ENCODE results near the gene SHE.

SHE gene

DNA sequence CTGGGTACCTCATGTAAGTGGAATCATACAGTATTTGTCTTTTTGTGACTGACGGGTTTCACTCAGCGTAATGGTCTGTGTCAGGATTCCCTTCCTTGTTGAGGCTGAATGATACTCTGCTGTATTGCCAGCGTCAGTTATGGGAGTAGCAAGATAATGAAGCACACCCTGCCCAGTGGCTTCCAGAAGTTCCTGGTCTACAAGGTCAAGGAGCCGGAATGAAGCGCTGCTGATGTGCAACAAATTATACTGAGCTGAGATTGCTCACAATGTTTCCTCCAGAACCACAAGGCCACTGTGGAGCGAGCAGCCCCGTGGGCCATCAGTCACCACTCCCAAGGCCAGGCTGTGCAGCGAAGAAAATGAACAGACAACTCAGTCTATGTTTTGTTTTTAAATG is 24.2 kb downstream of the SHE start:
- no peaks in the 10 kb centered on the region for H3K9me3 Mint-ChIP-seq
- no peaks in the 10 kb centered on the region for H3K36me3 Mint-ChIP-seq (ENCODE audit: low read depth)
- no peak overlapping the region for H3K4me3 Mint-ChIP-seq
- no peak overlapping the region for H3K27ac Mint-ChIP-seq
- H3K27me3 Mint-ChIP-seq (ENCODE audit: low read depth), result peaks cover under 1% of the 10 kb centered on the region
- peaks cover 8% of the 10 kb centered on the region for H3K4me1 Mint-ChIP-seq (ENCODE audit: low read depth)

DNA sequence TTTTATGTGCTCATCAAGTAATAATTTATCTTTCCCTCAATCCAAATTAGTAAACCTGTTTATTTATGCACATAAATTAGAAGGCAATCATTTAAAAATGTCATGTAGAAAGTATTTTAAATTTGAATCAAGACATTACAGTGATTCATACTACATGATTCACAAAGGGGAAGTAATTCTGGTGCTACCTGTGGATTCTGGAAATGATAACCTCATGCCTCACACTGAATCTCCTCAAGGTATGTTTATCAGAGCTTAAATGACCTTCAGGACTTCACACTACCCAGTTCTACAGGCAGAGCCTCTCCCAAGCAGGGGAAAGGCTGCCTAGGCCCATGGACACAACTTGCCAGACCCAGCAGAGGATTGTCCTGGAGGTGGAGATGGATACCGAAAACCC is 25.4 kb downstream of the SHE start:
- Mint-ChIP-seq H3K36me3 (ENCODE audit: low read depth) (no peaks in the 10 kb centered on the region), H3K27me3 (ENCODE audit: low read depth) (no peaks in the 10 kb centered on the region), H3K4me1 (ENCODE audit: low read depth) (peaks cover 8% of the 10 kb centered on the region), H3K27ac (no peak overlapping the region), H3K9me3 (no peaks in the 10 kb centered on the region), H3K4me3 (no peak overlapping the region)

DNA sequence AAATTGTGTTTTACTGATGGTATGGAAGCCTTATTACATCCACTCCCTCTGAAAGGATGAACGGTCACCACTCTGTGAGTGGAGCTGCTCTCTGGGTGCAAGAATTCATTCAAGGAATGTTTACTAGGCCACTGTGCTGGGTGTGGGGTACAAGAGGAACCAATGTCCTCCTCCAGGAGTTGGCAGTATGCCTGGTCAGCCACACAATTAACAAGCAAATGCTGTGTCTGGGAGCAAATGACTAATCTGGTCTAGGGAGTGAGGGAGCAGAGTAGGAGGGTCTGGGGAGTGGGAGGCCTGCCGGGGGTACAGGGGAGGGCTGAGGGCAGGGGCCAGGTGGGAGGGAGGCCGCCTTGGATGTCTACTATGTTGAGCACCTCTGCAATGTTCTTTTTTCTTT is 27.4 kb downstream of the SHE start:
- H3K9me3 Mint-ChIP-seq, result no peaks in the 10 kb centered on the region
- H3K4me3 Mint-ChIP-seq, result no peak overlapping the region
- H3K4me1 Mint-ChIP-seq (ENCODE audit: low read depth), result peaks cover 6% of the 10 kb centered on the region
- no peak overlapping the region for H3K27ac Mint-ChIP-seq
- H3K36me3 Mint-ChIP-seq (ENCODE audit: low read depth), result no peaks in the 10 kb centered on the region
- H3K27me3 Mint-ChIP-seq (ENCODE audit: low read depth), result no peaks in the 10 kb centered on the region

DNA sequence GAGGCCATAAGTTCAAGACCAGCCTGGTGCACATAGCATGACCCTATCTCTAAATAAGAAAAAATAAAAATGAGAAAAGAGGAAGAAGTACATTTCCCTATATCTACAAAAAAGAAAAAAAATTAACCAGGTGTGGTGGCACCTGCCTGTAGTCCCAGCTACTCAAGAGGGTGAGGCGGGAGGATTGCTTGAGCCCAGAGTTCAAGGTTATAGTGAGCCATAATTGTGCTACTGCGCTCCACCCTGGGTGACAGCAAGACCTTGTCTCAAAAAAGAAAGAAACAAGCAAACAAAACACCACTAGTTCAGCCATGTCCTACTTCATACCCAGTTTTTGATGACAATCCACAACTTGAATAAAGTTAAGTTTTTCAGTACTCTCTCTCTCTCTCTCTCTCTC is 30.9 kb downstream of the SHE start:
- Mint-ChIP-seq H3K27ac (no peak overlapping the region), H3K9me3 (no peaks in the 10 kb centered on the region), H3K4me3 (no peak overlapping the region), H3K4me1 (ENCODE audit: low read depth) (peaks cover 16% of the 10 kb centered on the region), H3K36me3 (ENCODE audit: low read depth) (no peaks in the 10 kb centered on the region), H3K27me3 (ENCODE audit: low read depth) (no peaks in the 10 kb centered on the region)

DNA sequence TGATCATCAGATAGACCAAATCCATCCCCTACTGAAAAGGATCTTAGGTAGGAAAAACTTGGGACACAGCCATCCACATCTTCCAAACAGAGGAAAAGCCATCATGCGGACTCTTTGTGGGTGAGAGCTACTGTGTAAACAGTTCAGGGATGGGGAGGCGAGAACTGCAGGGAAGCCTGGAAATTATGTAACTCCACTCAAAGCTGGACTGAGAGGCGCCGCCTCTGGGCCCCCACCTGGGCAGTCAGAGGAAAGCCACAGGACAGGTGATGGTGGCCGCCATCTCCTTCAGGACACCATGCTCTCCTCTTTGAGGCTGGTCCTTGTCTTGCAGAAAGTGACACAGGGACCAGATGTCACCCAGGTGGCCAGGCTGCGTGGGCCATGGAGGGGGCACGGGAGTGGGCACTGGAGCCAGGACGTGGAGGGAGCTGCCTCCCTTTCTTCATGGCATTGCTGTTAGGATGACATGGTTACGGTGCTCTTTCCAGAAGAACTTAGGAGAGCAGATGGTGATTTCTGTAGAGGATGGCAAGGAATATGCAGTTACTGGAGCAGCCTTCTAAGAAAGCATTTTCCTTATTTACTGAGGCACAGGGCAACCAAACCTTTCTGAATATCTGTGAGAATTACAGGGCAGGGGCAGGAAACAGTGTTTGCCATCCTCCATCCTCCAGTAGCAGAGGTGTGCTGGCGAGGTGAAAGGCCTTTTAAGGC is 32.2 kb downstream of the SHE start:
- Mint-ChIP-seq H3K27ac (no peak overlapping the region), H3K4me1 (ENCODE audit: low read depth) (peaks cover 25% of the 10 kb centered on the region), H3K9me3 (no peaks in the 10 kb centered on the region), H3K27me3 (ENCODE audit: low read depth) (no peaks in the 10 kb centered on the region), H3K4me3 (no peak overlapping the region), H3K36me3 (ENCODE audit: low read depth) (no peaks in the 10 kb centered on the region)

DNA sequence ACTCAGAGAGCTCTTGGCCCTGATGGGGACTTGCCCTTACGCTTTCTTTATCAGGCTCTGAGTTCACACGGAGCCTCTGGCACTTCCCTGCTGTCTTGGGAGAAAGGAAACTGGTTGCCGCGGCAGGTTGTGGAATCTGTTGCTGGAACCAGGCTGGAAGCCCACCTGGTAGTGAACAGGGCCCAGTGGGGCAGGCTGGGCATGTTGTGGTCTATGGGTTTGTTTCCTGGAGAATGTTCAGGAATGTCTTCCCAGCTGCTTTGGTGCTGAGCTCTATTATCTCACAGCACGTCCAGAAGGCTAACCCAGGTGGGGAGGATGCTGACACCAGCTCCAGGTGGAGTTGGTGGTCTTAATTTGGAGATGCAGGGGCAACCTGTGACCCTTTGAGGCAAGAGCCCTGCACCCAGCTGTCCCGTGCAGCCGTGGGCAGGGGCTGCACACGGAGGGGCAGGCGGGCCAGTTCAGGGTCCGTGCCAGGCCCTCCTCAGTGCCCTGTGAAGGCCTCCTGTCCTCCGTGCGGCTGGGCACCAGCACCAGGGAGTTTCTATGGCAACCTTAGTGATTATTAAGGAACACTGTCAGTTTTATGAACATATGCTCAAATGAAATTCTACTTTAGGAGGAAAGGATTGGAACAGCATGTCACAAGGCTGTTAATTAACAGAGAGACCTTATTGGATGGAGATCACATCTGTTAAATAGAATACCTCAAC is 33.5 kb downstream of the SHE start:
- H3K27me3 Mint-ChIP-seq (ENCODE audit: low read depth), result no peaks in the 10 kb centered on the region
- H3K27ac Mint-ChIP-seq, result peak overlapping the region; percentile 32
- H3K9me3 Mint-ChIP-seq, result no peaks in the 10 kb centered on the region
- no peak overlapping the region for H3K4me3 Mint-ChIP-seq
- peaks cover 1% of the 10 kb centered on the region for H3K36me3 Mint-ChIP-seq (ENCODE audit: low read depth)
- peaks cover 32% of the 10 kb centered on the region for H3K4me1 Mint-ChIP-seq (ENCODE audit: low read depth)

DNA sequence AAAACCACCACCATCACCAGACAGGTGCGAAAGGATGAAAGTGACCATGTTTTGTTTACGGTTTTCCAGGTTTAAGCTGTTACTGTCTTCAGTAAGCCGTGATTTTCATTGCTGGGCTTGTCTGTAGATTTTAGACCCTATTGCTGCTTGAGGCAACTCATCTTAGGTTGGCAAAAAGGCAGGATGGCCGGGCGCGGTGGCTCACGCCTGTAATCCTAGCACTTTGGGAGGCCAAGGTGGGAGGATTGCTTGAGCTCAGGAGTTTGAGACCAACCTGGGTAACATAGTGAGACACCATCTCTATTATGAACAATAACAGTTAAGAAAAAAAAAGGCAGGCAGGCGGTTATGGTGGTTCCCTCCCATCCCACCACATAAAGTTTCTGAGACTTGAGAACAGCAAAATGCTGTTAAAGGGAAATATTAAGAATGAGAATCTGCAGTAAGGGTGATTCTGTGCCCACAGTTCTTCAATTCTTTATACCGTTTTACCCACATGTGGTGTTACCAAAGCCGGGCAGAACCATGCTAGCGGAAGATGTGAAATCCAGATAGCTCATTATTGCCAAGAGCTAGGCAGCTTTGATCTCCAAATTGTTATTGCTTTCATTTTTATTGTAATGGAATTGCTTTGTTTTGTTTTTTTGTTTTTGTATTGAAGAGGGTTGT is 34.6 kb downstream of the SHE start:
- Mint-ChIP-seq H3K4me3 (no peak overlapping the region), H3K36me3 (ENCODE audit: low read depth) (peaks cover 1% of the 10 kb centered on the region), H3K27me3 (ENCODE audit: low read depth) (no peaks in the 10 kb centered on the region), H3K9me3 (no peaks in the 10 kb centered on the region), H3K4me1 (ENCODE audit: low read depth) (peaks cover 37% of the 10 kb centered on the region), H3K27ac (no peak overlapping the region)

DNA sequence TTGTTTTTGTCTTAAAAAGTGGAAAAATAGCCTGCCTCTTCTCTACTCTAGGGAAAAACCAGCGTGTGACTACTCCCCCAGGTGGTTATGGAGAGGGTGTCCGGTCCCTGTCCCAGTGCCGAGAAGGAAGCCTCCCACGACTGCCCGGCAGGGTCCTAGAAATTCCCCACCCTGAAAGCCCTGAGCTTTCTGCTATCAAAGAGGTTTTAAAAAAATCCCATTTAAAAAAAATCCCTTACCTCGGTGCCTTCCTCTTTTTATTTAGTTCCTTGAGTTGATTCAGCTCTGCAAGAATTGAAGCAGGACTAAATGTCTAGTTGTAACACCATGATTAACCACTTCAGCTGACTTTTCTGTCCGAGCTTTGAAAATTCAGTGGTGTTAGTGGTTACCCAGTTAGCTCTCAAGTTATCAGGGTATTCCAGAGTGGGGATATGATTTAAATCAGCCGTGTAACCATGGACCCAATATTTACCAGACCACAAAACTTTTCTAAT is 35.2 kb downstream of the SHE start:
- no peaks in the 10 kb centered on the region for H3K27me3 Mint-ChIP-seq (ENCODE audit: low read depth)
- H3K9me3 Mint-ChIP-seq, result no peaks in the 10 kb centered on the region
- H3K27ac Mint-ChIP-seq, result no peak overlapping the region
- H3K36me3 Mint-ChIP-seq (ENCODE audit: low read depth), result peaks cover 3% of the 10 kb centered on the region
- H3K4me3 Mint-ChIP-seq, result no peak overlapping the region
- H3K4me1 Mint-ChIP-seq (ENCODE audit: low read depth), result peaks cover 40% of the 10 kb centered on the region

DNA sequence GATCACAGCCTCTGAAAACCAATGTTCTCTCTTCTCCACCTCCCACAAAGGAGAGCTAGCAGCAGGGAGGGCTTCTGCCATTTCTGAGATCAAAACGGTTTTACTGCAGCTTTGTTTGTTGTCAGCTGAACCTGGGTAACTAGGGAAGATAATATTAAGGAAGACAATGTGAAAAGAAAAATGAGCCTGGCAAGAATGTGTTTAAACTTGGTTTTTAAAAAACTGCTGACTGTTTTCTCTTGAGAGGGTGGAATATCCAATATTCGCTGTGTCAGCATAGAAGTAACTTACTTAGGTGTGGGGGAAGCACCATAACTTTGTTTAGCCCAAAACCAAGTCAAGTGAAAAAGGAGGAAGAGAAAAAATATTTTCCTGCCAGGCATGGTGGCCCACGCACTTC is 36.0 kb downstream of the SHE start:
- peaks cover 3% of the 10 kb centered on the region for H3K36me3 Mint-ChIP-seq (ENCODE audit: low read depth)
- H3K27ac Mint-ChIP-seq, result peak overlapping the region; percentile 38
- no peaks in the 10 kb centered on the region for H3K27me3 Mint-ChIP-seq (ENCODE audit: low read depth)
- no peaks in the 10 kb centered on the region for H3K9me3 Mint-ChIP-seq
- H3K4me3 Mint-ChIP-seq, result no peak overlapping the region
- H3K4me1 Mint-ChIP-seq (ENCODE audit: low read depth), result peaks cover 44% of the 10 kb centered on the region

DNA sequence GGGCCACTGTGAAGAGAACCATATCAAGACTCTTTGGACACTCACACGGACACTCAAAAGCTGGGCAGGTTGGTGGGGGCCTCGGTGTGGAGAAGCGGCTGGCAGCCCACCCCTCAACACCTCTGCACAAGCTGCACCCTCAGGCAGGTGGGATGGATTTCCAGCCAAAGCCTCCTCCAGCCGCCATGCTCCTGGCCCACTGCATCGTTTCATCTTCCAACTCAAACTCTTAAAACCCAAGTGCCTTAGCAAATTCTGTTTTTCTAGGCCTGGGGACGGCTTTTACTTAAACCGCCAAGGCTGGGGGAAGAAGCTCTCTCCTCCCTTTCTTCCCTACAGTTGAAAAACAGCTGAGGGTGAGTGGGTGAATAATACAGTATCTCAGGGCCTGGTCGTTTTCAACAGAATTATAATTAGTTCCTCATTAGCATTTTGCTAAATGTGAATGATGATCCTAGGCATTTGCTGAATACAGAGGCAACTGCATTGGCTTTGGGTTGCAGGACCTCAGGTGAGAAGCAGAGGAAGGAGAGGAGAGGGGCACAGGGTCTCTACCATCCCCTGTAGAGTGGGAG is 36.5 kb downstream of the SHE start:
- H3K4me1 Mint-ChIP-seq (ENCODE audit: low read depth), result peaks cover 47% of the 10 kb centered on the region
- no peak overlapping the region for H3K4me3 Mint-ChIP-seq
- H3K27me3 Mint-ChIP-seq (ENCODE audit: low read depth), result no peaks in the 10 kb centered on the region
- peaks cover 3% of the 10 kb centered on the region for H3K36me3 Mint-ChIP-seq (ENCODE audit: low read depth)
- peak overlapping the region; percentile 38 for H3K27ac Mint-ChIP-seq
- no peaks in the 10 kb centered on the region for H3K9me3 Mint-ChIP-seq

DNA sequence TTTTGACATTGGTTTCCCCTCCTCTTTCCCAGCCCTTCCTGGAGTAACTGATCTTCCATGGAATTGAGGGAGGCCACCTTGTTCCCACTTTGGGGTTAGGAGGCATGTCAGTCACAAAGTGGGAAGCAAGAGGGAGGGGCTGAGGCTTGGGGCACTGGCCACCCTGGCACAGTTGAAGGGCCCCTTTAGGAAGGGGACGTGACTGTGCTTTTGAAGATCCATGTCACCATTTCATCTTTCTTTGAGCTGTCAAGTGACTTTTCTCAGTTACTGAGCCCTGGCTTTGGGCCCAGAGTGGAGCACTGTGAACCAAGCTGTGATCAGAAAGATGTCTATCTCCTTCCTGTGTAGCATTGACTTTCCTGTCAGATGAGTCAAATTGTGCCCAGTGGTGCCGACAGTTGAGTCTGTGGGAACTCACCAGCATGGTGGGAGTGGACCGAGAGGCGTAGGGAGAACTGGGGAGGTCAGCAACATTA is 38.7 kb downstream of the SHE start:
- H3K9me3 Mint-ChIP-seq, result no peaks in the 10 kb centered on the region
- H3K36me3 Mint-ChIP-seq (ENCODE audit: low read depth), result peaks cover 5% of the 10 kb centered on the region
- peaks cover 51% of the 10 kb centered on the region for H3K4me1 Mint-ChIP-seq (ENCODE audit: low read depth)
- peak overlapping the region; percentile 56 for H3K4me3 Mint-ChIP-seq
- no peaks in the 10 kb centered on the region for H3K27me3 Mint-ChIP-seq (ENCODE audit: low read depth)
- H3K27ac Mint-ChIP-seq, result peak overlapping the region; percentile 87

DNA sequence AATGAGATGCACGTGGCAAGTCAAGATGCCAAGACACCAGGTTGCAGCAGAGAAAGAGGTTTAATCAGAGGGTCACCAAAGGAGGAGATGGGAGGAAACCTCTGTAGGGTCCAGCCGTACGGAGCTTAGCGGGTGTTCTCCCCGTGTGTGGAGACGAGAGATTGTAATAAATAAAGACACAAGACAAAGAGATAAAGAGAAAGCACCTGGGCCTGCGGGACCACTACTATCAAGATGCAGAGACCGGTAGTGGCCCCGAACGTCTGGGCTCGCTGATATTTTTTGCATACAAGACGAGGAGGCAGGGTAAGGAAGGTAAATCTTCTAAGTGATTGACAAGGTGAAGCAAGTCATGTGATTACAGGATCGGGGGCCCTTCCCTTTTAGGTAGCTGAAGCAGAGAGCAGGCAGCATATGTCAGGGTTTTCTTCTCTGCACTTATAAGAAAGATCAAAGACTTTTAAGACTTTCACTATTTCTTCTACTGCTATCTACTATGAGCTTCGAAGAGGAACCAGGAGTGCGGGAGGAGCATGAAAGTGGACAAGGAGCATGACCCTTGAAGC is 41.4 kb downstream of the SHE start:
- peak overlapping the region; percentile 5 for H3K4me3 Mint-ChIP-seq
- no peak overlapping the region for H3K27ac Mint-ChIP-seq
- peaks cover 7% of the 10 kb centered on the region for H3K36me3 Mint-ChIP-seq (ENCODE audit: low read depth)
- H3K4me1 Mint-ChIP-seq (ENCODE audit: low read depth), result peaks cover 31% of the 10 kb centered on the region
- no peaks in the 10 kb centered on the region for H3K9me3 Mint-ChIP-seq
- no peaks in the 10 kb centered on the region for H3K27me3 Mint-ChIP-seq (ENCODE audit: low read depth)

DNA sequence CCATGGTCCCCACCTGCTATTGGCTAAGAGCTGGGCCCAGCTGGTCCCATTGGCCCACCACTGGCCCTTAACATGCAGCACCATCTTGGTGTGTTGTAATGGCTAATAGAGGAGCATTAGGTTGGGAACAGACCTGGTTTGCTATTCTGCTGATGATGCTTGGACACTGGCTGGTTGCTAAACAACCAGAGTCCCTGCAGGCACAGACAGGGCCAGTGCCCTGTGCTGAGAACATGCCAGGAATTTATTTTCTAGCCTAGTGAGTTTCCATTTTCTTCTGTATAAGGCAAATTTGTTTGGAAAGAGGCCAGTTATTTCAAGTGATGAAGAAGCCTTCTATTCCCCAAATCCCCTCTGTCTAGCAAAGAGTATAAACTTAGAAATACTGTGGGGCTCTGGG is 43.1 kb downstream of the SHE start:
- Mint-ChIP-seq H3K4me3 (no peak overlapping the region), H3K4me1 (ENCODE audit: low read depth) (peaks cover 31% of the 10 kb centered on the region), H3K27ac (no peak overlapping the region), H3K27me3 (ENCODE audit: low read depth) (peaks cover 4% of the 10 kb centered on the region), H3K9me3 (no peaks in the 10 kb centered on the region), H3K36me3 (ENCODE audit: low read depth) (peaks cover 9% of the 10 kb centered on the region)

DNA sequence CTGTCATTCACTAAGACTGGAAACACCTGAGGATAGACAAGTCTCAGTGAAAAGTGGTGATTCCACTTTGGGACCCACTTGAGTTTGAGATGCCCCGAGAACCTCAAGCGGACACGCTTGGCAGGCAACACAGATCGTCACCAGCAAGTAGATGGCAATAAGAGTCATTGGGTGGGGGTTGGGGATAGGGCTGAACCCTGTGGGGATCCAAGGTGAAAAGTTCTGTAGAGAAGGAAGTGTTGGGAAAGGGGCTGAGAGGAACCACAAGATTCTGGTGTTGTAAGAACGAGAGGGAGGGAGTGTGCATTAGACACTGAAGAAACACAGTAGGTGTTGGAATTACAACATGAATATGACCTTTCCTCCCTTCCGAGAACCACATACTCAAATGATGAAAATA is 45.6 kb downstream of the SHE start:
- Mint-ChIP-seq H3K4me3 (no peak overlapping the region), H3K36me3 (ENCODE audit: low read depth) (peaks cover 12% of the 10 kb centered on the region), H3K9me3 (no peaks in the 10 kb centered on the region), H3K27ac (no peak overlapping the region), H3K27me3 (ENCODE audit: low read depth) (peaks cover 14% of the 10 kb centered on the region), H3K4me1 (ENCODE audit: low read depth) (peaks cover 25% of the 10 kb centered on the region)
